Adrenal gland (tissue), 5 donors: Measurements from ENCODE around the gene ATP5MC2.

Source experiments
- POLR2A ChIP-seq, 2 donors: fragments of 450-650 bp; IDR thresholded peaks; one replicate each; pipeline ENCODE4 v1.6.1; 2017; ENCODE audit warnings: antibody characterized with exemption in 2 of 2, mild to moderate bottlenecking in 2 of 2, moderate library complexity in 1 of 2
- TF ChIP-seq, protein P1 (sequence below), 6 experiments: fragments of 450-650 bp in 4 of 6; fragments of 200-600 bp in 2 of 6; sonication (generic) in 1 of 6; IDR thresholded peaks; 1 replicate in 5 of 6; 2 replicates in 1 of 6; pipeline versions ENCODE4 v1.5.1 to v1.8.0; 2016 to 2021; ENCODE audit warnings: antibody characterized with exemption in 6 of 6, mild to moderate bottlenecking in 2 of 6, moderate library complexity in 1 of 6
- donor health status: DM: no; HTN: no; CAD: no.

DNA sequence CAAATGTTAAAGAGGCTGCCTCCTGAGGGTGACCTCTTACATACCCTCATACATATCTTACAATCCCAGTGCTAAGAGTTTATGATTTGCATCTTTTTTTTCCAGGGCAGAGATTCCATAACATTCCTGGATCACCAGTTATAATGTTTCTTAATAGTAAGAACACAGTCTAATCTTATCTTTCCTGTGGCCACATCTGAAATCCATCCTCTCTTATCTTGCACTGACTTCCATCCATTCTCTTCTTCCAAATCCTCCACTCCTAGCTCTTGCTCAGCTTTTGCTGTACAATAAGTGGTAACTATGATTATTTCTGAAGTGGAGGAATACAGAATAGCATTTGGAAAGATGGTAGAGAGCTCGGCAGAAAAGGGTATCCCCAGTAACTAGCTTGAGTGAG is 45.1 kb upstream of the ATP5MC2 start:
- TF ChIP-seq, protein P1, sequence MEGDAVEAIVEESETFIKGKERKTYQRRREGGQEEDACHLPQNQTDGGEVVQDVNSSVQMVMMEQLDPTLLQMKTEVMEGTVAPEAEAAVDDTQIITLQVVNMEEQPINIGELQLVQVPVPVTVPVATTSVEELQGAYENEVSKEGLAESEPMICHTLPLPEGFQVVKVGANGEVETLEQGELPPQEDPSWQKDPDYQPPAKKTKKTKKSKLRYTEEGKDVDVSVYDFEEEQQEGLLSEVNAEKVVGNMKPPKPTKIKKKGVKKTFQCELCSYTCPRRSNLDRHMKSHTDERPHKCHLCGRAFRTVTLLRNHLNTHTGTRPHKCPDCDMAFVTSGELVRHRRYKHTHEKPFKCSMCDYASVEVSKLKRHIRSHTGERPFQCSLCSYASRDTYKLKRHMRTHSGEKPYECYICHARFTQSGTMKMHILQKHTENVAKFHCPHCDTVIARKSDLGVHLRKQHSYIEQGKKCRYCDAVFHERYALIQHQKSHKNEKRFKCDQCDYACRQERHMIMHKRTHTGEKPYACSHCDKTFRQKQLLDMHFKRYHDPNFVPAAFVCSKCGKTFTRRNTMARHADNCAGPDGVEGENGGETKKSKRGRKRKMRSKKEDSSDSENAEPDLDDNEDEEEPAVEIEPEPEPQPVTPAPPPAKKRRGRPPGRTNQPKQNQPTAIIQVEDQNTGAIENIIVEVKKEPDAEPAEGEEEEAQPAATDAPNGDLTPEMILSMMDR (IDR thresholded peaks at IDR 0.05), result no peak
- TF ChIP-seq POLR2A (IDR thresholded peaks at IDR 0.05), result no peak
